ENCODE results near the gene CERS6.

Gene CERS6

DNA sequence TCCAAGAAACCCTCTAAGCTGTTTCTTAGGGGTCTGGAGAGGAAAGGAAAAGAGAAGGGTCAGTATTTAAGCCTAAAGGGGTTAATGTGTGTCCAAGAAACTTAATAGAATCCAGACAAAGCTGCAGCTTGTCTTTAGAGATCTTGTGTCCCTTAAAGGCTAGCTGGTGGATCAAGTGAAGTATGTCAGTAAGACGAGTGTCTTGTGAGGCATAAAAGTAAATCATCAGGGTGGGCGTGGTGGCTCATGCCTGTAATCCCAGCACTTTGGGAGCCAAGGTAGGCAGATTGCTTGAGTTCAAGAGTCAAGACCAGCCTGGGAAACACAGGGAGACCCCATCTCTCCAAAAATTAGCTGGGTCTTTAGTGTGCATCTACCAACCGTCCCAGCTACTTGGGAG lies 47.8 kb downstream of the CERS6 start:
- no peak for DNase-seq

- DNase-seq = no peak
Measured at GRCh38 chr2:168504323-168504722, 48.3 kb downstream of the CERS6 start.

DNA sequence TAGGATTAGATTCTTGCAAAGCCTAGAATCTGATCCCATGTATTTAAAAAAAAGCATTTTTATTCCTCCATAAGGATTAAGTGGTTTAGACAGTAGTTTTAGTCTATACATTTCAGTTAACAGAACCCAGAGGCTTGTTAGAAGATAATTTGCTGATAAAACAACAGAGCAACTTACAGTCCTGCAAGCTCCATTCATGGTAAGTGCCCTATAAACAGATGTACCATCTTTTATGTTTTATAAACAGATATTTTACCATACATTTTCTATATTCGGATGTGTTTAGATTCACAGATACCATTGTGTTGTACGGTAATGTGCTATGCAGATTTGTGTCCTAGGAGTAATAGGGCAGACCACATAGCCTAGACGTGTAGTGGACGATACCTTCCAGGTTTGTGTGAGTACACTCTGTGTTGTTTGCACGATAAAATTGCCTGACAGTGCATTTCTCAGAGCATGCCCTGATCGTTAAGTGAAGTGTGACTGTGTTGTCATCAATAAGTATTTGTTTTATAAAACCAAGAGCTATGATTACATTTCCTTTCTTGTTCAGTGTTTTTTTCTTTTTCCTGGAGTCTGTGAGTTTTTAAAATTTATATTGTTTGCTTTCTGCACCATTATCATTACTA lies 54.2 kb downstream of the CERS6 start:
- DNase-seq = no peak

GRCh38 chr2:168514692-168515091 lies 58.6 kb downstream of the CERS6 start:
- DNase-seq = no peak

DNA sequence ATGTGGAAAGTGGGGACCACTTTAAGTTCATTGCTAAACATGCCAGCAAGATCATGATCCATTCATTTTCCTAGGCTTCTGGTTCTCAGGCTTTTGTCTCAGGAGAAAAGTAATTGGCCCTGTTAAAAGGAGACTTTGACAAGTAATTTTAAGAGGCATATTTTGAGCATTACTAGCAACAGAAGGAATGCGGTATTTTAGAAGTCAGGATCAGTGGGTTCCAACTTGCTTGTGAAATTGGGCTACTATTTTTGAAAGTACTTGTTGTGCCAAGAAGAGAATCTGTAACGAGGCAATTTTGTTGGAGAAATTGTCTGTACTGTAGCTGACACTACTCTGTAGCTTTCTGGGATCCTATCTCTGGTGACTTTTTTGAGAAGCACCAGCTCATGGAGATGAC lies 59.4 kb downstream of the CERS6 start:
- DNase-seq = no peak

DNA sequence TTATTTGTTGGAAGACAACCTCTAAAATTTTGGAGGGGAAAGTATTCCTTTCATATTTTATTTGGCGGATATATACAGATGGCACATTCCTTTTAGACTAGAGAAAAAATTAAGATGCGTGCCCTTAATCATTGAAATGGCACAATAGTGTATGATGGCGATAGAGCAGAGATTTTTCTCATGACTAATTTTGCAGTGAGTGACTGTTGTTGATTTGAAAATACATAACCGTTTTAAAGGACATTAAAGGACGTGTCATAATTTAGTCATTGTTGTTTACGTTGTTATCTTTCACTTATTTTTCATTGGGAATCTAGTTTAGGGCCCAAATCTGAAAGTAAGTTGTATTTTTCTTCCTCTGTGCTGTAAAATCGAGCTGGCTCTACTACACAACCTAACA lies 61.7 kb downstream of the CERS6 start:
- no peak for DNase-seq

GRCh38 chr2:168518555-168519066 lies 62.5 kb downstream of the CERS6 start:
- DNase-seq = no peak

DNA sequence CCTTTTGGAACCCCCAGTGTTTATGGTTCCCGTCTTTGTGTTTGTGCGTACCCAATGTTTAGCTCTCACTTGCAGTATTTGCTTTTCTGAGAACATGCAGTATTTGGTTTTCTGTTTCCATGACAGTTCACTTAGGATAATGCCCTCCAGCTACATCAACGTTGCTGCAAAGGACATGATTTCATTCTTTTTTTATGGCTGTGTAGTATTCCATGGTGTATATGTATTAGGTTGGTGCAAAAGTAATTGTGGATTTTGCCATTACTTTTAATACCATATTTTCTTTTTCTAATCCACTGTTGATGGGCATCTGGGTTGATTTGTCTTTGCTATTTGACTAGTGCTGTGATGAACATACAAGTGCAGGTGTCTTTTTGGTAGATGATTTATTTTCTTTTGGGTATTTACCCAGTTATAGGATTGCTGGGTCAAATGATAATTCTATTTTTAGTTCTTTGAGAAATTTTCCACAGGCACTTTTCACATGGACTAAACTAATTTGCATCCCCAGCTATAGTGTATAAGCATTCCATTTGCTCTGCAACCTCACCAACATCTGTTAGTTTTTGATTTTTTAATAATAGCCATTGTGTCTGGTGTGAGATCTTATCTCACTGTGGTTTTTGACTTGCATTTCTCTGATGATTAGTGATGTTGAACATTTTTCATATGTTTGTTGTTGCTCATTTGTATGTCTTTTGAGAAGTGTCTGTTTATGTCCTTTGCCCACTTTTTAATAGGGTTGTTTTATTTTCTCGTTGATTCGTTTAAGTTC lies 63.6 kb downstream of the CERS6 start:
- DNase-seq = no peak

GRCh38 chr2:168521053-168521741 lies 65.1 kb downstream of the CERS6 start:
- no peak for DNase-seq

DNA sequence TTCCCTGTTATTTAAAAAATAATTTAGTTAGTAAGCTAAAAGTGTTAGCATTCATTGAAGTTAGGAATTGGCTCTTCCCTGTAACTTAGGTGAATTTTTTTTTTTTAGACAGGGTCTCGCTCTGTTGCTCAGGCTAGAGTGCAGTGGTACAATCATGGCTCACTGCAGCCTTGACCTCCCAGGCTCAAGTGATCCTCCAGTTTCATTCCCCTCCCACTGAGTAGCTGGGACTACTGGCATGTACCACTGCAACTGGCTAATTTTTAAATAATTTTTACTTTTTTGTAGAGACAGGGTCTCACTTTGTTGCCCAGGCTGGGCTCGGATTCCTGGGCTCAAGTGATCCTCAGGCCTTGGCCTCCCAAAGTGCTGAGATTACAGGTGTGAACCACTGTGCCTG lies 66.4 kb downstream of the CERS6 start:
- DNase-seq = no peak

GRCh38 chr2:168524005-168524404 lies 67.9 kb downstream of the CERS6 start:
- DNase-seq = no peak

DNA sequence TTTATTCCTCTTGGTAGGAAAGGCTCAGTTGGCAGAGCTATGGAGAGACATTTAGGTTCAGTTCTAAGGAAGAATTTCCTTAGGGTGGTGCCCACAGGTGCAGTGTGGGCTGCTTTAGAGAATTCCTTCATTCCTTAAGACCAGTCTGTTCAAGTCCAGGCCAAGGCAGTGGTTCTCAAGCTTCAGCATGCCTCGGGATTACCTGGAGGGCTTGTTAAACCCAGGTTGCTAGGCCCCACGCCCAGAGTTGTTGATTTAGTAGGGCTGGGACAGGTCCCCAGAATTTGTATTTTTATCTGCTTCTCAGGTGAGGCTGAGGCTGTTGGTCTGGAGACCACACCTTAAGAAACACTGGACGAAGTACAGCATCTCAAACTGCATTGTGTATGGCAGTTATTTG lies 68.9 kb downstream of the CERS6 start:
- DNase-seq = no peak

GRCh38 chr2:168525716-168526446 lies 69.8 kb downstream of the CERS6 start:
- no peak for DNase-seq

GRCh38 chr2:168526641-168527040 lies 70.6 kb downstream of the CERS6 start:
- no peak for DNase-seq

DNA sequence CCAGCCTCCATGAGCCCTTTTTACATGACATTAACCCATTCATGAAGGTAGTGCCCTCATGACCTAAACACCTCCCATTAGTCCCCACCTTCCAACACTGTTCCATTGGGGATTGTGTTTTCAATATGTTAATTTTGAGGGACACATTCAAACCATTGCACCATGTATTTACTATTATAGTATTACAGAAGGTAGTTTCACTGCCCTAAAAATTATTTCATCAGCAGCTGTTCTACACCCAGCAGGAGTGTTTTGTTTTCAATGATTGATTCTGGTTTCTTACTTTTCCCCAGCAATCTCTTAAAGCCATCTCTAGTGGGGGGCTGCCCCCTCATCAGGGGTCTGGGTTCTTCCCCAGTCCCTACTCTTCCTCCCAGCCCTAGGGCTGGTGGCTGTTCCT lies 71.9 kb downstream of the CERS6 start:
- DNase-seq = no peak

GRCh38 chr2:168528469-168528868 lies 72.4 kb downstream of the CERS6 start:
- no peak for DNase-seq

- no peak for DNase-seq
Measured at GRCh38 chr2:168529054-168529833, 73.2 kb downstream of the CERS6 start.

DNA sequence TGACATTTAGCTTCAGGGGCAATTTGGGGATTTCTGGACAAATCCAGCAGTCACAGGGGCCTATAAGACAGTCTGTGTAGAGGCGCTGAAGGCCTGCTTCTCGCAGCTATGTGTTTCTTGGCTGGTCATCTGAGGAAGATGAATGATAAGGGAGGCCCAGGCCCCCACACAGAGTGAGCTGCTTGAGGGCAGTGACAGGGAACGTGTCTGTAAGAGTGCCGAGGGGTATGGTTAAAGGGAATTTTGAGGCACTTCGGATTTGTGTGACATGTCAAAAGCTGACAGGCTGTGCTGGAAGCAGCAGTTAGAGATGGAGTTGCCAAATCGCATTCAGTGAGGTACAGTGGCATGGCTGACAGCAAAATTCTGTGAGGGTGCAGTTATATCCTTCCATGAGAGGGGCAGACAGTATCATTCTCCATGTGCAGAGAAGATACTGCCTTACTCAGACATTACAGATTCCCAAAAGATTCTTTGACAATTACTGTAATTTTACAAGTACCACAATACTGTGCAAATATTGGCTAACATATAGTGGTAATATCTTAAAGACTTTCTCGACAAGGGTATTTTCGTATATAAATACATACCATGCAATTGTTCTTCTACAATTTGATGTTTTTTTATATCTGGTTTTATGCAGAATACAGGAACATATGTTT lies 74.0 kb downstream of the CERS6 start:
- no peak for DNase-seq

DNA sequence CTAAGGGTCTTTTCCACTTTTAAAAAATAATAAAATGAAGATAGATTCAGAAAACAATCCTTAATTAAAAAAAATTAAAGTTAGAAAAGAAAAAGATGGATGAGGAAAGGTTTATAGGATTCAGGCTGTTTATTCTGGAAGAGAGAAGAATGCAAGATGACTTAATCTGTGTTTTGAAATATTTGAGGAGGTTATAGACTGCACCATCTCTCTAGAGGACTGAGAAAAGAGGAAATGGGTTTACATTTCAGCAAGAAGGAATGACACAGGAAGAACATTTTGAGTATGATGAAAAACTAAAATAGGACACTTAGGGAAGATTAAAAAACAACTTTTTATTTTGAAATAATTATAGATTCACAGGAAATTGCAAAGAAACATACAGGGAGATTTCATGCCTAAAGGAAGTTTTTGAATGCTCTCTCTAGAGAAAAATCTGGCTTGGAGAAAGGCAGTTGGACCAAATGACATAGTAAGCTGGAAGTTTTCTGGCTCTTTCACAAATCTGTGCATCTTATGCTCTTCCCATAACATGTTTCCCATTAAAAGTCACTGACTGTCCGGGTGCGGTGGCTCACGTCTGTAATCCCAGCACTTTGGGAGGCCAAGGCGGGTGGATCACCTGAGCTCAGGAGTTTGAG lies 75.0 kb downstream of the CERS6 start:
- DNase-seq = no peak

GRCh38 chr2:168534926-168535325 lies 78.9 kb downstream of the CERS6 start:
- DNase-seq = no peak

DNA sequence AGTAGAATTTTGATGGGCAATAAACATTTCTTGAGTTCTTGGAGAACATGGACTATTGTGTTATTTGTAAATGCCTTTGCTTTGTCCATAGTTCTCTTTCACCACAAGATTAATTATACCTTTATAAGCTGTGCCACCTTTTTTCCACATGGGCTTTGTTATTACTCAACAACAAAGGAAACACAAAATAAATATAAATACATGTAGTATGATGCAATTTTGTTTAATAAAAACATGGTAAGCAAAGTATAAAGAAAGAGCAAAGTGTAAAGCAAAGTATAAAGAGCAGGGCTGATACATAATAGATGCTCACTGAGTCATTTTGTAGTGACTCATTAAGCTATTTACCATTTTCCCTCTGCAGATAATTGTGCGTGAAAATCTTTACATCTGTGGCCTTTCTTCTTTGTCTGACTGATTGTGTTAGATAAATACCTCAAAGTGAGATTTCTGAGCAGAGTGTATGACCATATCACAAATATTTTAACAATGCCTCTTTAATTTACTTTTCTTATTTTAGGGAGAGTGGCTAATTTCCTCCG lies 80.9 kb downstream of the CERS6 start:
- no peak for DNase-seq
